Measurements from ENCODE around the gene TMEM120A.

- TF ChIP-seq POLR2A (IDR thresholded peaks at IDR 0.05; ENCODE audit: extremely low read depth, insufficient read length) (no peak), CTCF (IDR thresholded peaks at IDR 0.05; ENCODE audit: low read depth, low read length) (no peak), MYC (IDR thresholded peaks at IDR 0.05; ENCODE audit: low read depth, low read length) (no peak), MAX (IDR thresholded peaks at IDR 0.05; ENCODE audit: low read depth, low read length) (no peak)
Measured at GRCh38 chr7:75980430-75981202, 13.8 kb downstream of the TMEM120A start.
